GM21717 (cell line): ENCODE measurements around the gene NUDT8.

Experiments used
- ATAC-seq: cut with Tn5 transposase; IDR thresholded peaks from one replicate; pipeline ENCODE4 v1.9.1; 2021; ENCODE audit warnings: mild to moderate bottlenecking, moderate library complexity; ENCODE audit not compliant: unreplicated experiment

The NUDT8 gene

GRCh38 chr11:67629386-67630227 lies at the start of gene NUDT8:
NUDT8 (minus strand) TSS chr11:67629937; CDS start chr11:67629911, 26 bp downstream.
- peak; percentile 45 for ATAC-seq

GRCh38 chr11:67675058-67675747 lies 45.5 kb upstream of the NUDT8 start:
- ATAC-seq: no peak

- no peak for ATAC-seq
Measured at GRCh38 chr11:67674442-67674871, 44.7 kb upstream of the NUDT8 start, which contains the start of gene ALDH3B2. ALDH3B2 (minus strand) TSS chr11:67674623; CDS start chr11:67666935, 7,688 bp downstream.

- ATAC-seq: no peak
Measured at GRCh38 chr11:67673902-67674301, 44.2 kb upstream of the NUDT8 start.

GRCh38 chr11:67673358-67673757 lies 43.6 kb upstream of the NUDT8 start:
- ATAC-seq: no peak

GRCh38 chr11:67671211-67671520 lies 41.4 kb upstream of the NUDT8 start:
- no peak for ATAC-seq

- ATAC-seq: no peak
Measured at GRCh38 chr11:67670316-67671210, 40.8 kb upstream of the NUDT8 start.

- ATAC-seq: no peak
Measured at GRCh38 chr11:67668192-67668551, 38.4 kb upstream of the NUDT8 start.

- no peak for ATAC-seq
Measured at GRCh38 chr11:67667490-67668191, 37.9 kb upstream of the NUDT8 start.

- no peak for ATAC-seq
Measured at GRCh38 chr11:67666676-67667489, 37.1 kb upstream of the NUDT8 start.

GRCh38 chr11:67666303-67666645 lies 36.5 kb upstream of the NUDT8 start:
- ATAC-seq: no peak

- ATAC-seq: no peak
Measured at GRCh38 chr11:67665541-67666302, 36.0 kb upstream of the NUDT8 start.

- ATAC-seq: no peak
Measured at GRCh38 chr11:67664696-67665540, 35.2 kb upstream of the NUDT8 start.

GRCh38 chr11:67664213-67664585 lies 34.5 kb upstream of the NUDT8 start:
- no peak for ATAC-seq

- no peak for ATAC-seq
Measured at GRCh38 chr11:67663532-67664212, 33.9 kb upstream of the NUDT8 start.

- ATAC-seq: no peak
Measured at GRCh38 chr11:67662835-67663531, 33.2 kb upstream of the NUDT8 start.

GRCh38 chr11:67662142-67662834 lies 32.6 kb upstream of the NUDT8 start:
- no peak for ATAC-seq
